ENCODE results near the gene NDUFS5.

Gene NDUFS5

DNA sequence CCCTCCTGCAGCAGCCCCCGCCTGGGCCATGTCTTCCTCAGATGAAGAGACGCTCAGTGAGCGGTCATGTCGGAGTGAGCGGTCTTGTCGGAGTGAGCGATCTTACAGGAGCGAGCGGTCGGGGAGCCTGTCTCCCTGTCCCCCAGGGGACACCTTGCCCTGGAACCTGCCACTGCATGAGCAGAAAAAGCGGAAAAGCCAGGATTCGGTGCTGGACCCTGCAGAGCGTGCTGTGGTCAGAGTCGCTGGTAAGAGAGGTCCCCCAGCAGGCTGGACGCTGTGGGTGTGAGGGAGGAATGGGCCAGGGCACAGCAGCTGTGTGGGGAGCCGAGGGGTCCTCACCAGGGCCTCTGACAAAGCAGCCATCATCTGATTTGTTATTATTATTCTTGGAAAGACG lies 58.0 kb downstream of the NDUFS5 start:
- ChIA-PET CTCF (interaction anchor here (0.6 to 2.1 kb wide), 2 partner anchors 8 to 560 kb away, joined by 3 to 7 read pairs; no protein-coding TSS in a partner anchor), POLR2A (interaction anchor here (0.5 kb wide), 1 partner anchor 13 kb away, joined by 5 read pairs; no protein-coding TSS in a partner anchor)
- no peak overlapping the region for H3K4me3 ChIP-seq (ENCODE audit: low read depth, low read length)
- H3K27ac ChIP-seq (ENCODE audit: extremely low read depth, low read depth, low read length) = no peak overlapping the region
- no peaks in the 10 kb centered on the region for H3K9me3 ChIP-seq (ENCODE audit: control insufficient read depth, insufficient read depth, low read depth, low read length)
- H3K4me1 ChIP-seq (ENCODE audit: control insufficient read depth, insufficient read depth, low read length) = no peaks in the 10 kb centered on the region; the same call in 1 of the 2 replicates
- TF ChIP-seq ZNF791 (tag by site-specific recombination; IDR thresholded peaks at IDR 0.05) (no peak), ZNF266 (tag by site-specific recombination; IDR thresholded peaks at IDR 0.05; ENCODE audit: low read depth) (no peak), ZNF707 (tag by site-specific recombination; IDR thresholded peaks at IDR 0.05) (no peak), ZNF404 (tag by site-specific recombination; IDR thresholded peaks at IDR 0.05) (no peak), ZNF133 (tag by site-specific recombination; IDR thresholded peaks at IDR 0.05) (no peak), ZNF610 (tag by site-specific recombination; IDR thresholded peaks at IDR 0.05; ENCODE audit: borderline replicate concordance) (no peak), ZNF843 (tag by site-specific recombination; IDR thresholded peaks at IDR 0.05) (no peak), ZNF596 (tag by site-specific recombination; IDR thresholded peaks at IDR 0.05) (no peak), KLF10 (tag by site-specific recombination; IDR thresholded peaks at IDR 0.05) (no peak), GLI4 (tag by site-specific recombination; IDR thresholded peaks at IDR 0.05) (no peak), ZNF2 (tag by site-specific recombination; IDR thresholded peaks at IDR 0.05) (no peak), SP3 (tag by site-specific recombination; IDR thresholded peaks at IDR 0.05) (no peak), ZNF23 (tag by site-specific recombination; IDR thresholded peaks at IDR 0.05; ENCODE audit: borderline replicate concordance) (no peak), GFI1B (tag by site-specific recombination; IDR thresholded peaks at IDR 0.05) (no peak)
- TF ChIP-seq, protein P1, sequence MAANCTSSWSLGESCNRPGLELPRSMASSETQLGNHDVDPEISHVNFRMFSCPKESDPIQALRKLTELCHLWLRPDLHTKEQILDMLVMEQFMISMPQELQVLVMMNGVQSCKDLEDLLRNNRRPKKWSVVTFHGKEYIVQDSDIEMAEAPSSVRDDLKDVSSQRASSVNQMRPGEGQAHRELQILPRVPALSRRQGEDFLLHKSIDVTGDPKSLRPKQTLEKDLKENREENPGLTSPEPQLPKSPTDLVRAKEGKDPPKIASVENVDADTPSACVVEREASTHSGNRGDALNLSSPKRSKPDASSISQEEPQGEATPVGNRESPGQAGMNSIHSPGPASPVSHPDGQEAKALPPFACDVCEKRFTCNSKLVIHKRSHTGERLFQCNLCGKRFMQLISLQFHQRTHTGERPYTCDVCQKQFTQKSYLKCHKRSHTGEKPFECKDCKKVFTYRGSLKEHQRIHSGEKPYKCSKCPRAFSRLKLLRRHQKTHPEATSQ (tag by site-specific recombination; IDR thresholded peaks at IDR 0.05) = no peak
- TF ChIP-seq, protein P2, sequence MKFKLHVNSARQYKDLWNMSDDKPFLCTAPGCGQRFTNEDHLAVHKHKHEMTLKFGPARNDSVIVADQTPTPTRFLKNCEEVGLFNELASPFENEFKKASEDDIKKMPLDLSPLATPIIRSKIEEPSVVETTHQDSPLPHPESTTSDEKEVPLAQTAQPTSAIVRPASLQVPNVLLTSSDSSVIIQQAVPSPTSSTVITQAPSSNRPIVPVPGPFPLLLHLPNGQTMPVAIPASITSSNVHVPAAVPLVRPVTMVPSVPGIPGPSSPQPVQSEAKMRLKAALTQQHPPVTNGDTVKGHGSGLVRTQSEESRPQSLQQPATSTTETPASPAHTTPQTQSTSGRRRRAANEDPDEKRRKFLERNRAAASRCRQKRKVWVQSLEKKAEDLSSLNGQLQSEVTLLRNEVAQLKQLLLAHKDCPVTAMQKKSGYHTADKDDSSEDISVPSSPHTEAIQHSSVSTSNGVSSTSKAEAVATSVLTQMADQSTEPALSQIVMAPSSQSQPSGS (tag by site-specific recombination; IDR thresholded peaks at IDR 0.05; ENCODE audit: low read depth) = no peak
- no peaks in the 10 kb centered on the region for H3K36me3 ChIP-seq (ENCODE audit: control insufficient read depth in 2 of 2, insufficient read depth in 1 of 2, low read length in 2 of 2)
